Measurements from ENCODE around the gene ARHGEF28.

GRCh38 chr5:73883646-73884045, 257.6 kb downstream of the ARHGEF28 start:
- TF ChIP-seq YY1 (IDR thresholded peaks at IDR 0.05; ENCODE audit: insufficient read depth, insufficient read length) (no peak), SUZ12 (IDR thresholded peaks at IDR 0.05; ENCODE audit: extremely low read depth, insufficient read depth, insufficient read length) (no peak)
